Measurements from ENCODE around the gene KIF16B. TPM values are rescaled to one million over a fixed set of nuclear protein-coding genes. Genes with fewer than 3 reads are reported as not detected.
"Not testable (repeated sequence)": the region's sequence is repeated elsewhere in the genome, so short reads cannot be mapped to it uniquely, and the experiment has no call there.

Gene KIF16B
- polyA plus RNA-seq, 4 donors: 19.0 to 22.7 (median 21.5) TPM

GRCh38 chr20:16230402-16230801, 342.8 kb downstream of the KIF16B start:
- DNase-seq (ENCODE audit: low read depth in 4 of 4, low spot score in 3 of 4): no peak

- DNase-seq (ENCODE audit: low read depth in 4 of 4, low spot score in 3 of 4): no peak
Measured at GRCh38 chr20:16229813-16230212, 343.4 kb downstream of the KIF16B start.

- no peak for DNase-seq (ENCODE audit: low read depth in 4 of 4, low spot score in 3 of 4)
Measured at GRCh38 chr20:16228722-16229121, 344.5 kb downstream of the KIF16B start.

GRCh38 chr20:16226961-16227360, 346.3 kb downstream of the KIF16B start:
- not testable (repeated sequence) for DNase-seq (ENCODE audit: low read depth in 4 of 4, low spot score in 3 of 4)

- DNase-seq (ENCODE audit: low read depth in 4 of 4, low spot score in 3 of 4): no peak
Measured at GRCh38 chr20:16224836-16225235, 348.4 kb downstream of the KIF16B start.

GRCh38 chr20:16222859-16223411, 350.3 kb downstream of the KIF16B start:
- no peak for DNase-seq (ENCODE audit: low read depth in 4 of 4, low spot score in 3 of 4)

Other genes with a start within 250 kb of the KIF16B start
- 100 to 1,000 TPM; 107 to 128 (median 124) TPM for gene SNRPB2, start 156.6 kb upstream of the KIF16B start, polyA plus RNA-seq (ENCODE audit: insufficient read length in 4 of 4)
- gene OTOR, start 174.9 kb upstream of the KIF16B start, polyA plus RNA-seq (ENCODE audit: insufficient read length in 4 of 4): under 1 TPM in 2 of 4 donors, not detected in 2; 0.06 to 0.24 TPM

Measured in right renal pelvis (tissue), 4 donors.